Fibroblast of the aortic adventitia (primary cell): Measurements from ENCODE around the gene ADGRG7. TPM values are rescaled to one million over a fixed set of nuclear protein-coding genes. Genes with fewer than 3 reads are reported as not detected.

ENCODE experiments used
- DNase-seq: peaks from one replicate; pipeline ENCODE4 v3.0.0-alpha.2; 2010; ENCODE audit warnings: low read depth
- H3K4me3 ChIP-seq: 2 replicates; pipeline ENCODE4 v1.5.1; 2011; ENCODE audit warnings: low read depth, mild to moderate bottlenecking, control low read depth, low read length, moderate library complexity
- CTCF ChIP-seq: IDR thresholded peaks from 2 replicates; pipeline ENCODE4 v1.5.1; 2011; ENCODE audit warnings: mild to moderate bottlenecking, low read length, control low read depth, inconsistent platforms; ENCODE audit not compliant: insufficient read depth
- total RNA-seq: library from RNA; depleted of rRNA; stranded (reverse); fragments of >200 nt; gene quantifications from 2 replicates; pipeline ENCODE4 v1.2.3, GENCODE V29; 2012; ENCODE audit warnings: low replicate concordance

Gene ADGRG7
- total RNA-seq, 1 donor = not detected

- no peak for DNase-seq
- H3K4me3 ChIP-seq = no peak overlapping the region
- TF ChIP-seq CTCF = no peak
These were observed 72.9 kb downstream of the ADGRG7 start for GRCh38 chr3:100682056-100682853.

- H3K4me3 ChIP-seq = no peak overlapping the region
- DNase-seq = no peak
- no peak for TF ChIP-seq CTCF
These were observed 73.7 kb downstream of the ADGRG7 start for GRCh38 chr3:100682854-100683760.

DNA sequence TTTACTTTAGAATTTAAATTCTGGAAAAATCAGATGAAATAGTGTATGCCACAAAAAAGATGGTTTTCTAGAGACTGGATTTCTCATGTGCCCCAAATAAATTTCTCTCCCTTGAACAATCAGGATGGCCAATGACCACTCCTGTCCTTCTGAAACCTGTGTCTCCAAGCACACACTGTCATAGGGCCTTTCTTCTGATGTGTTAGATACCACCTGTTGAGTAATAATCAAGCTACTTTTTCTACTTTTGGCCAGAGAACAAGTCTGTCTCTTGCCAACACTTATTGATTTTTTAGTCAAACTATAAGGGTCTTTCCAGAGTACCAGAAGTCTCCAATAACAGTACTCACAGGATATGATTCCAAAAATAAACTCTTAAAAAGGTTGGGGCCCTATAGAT lies 83.8 kb downstream of the ADGRG7 start:
- no peak for TF ChIP-seq CTCF
- no peak for DNase-seq

DNA sequence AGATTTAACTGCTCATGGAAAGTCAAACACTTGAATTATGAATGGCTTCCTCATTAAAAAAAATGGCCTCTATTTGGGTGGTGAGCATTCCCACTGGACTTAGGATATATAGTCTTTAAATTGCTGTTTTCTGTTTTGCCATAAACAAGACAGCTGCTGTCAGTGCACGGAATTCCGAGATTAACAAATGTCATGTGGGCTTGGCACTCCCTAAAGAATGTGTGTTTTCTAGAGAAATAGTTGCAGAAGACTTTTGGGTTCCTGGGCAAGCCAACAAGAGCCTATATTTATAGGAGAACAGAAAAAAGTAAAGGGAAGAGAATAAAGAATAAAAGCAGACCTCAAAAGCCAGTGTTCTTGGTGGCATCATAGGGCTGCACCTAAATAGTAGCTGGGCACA lies 86.3 kb downstream of the ADGRG7 start:
- TF ChIP-seq CTCF = no peak
- no peak overlapping the region for H3K4me3 ChIP-seq
- no peak for DNase-seq

More for the DNA sequence above, 83.8 kb downstream of the ADGRG7 start:
- no peak overlapping the region for H3K4me3 ChIP-seq

DNA sequence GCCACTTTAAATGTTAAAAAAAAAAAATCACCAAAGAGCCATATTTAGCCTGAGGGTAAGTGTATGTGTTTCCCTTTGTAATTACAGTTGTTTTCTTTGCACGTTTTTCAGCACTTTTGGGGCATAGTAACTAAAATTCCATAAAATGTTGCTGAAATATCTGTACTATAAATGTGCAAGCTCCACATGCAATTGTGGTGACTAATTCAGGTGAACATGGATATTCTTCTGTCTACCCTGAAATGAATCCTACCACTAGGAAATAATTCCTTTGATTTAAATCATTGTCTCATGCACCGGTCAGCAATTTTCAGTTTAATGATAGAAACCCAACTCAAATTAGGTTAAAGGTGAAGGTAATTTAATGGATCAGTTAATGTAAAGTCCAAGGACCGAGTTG lies 86.8 kb downstream of the ADGRG7 start:
- no peak for TF ChIP-seq CTCF
- no peak overlapping the region for H3K4me3 ChIP-seq
- DNase-seq = no peak

DNA sequence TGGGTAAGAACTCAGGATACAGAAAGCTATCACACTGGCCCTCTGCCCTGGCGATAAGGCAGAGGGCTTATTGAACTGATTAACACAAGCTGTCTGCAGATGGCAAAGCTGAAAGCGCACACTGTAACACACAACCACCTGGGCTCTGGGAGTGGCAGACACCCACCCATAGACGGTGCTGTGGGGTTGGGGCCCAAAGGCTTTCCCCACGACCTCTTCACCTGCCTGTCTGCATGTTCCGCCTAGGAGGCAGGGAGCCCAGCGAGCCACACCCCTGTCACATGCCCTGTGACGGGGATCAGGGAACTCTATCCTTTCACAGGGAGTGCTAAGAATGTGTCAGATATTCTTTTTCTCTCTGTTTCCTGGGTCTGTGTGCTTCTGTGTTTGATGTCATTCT lies 87.8 kb downstream of the ADGRG7 start:
- DNase-seq = no peak
- TF ChIP-seq CTCF = no peak

More for the DNA sequence above, 87.8 kb downstream of the ADGRG7 start:
- H3K4me3 ChIP-seq = no peak overlapping the region
